ENCODE data around the gene SLC8A2. TPM values are rescaled to one million over a fixed set of nuclear protein-coding genes. Genes with fewer than 3 reads are reported as not detected.

SLC8A2 gene
- total and polyA plus RNA-seq, 9 donors = 0.07 to 1.3 (median 0.39) TPM; not detected in 3

DNA sequence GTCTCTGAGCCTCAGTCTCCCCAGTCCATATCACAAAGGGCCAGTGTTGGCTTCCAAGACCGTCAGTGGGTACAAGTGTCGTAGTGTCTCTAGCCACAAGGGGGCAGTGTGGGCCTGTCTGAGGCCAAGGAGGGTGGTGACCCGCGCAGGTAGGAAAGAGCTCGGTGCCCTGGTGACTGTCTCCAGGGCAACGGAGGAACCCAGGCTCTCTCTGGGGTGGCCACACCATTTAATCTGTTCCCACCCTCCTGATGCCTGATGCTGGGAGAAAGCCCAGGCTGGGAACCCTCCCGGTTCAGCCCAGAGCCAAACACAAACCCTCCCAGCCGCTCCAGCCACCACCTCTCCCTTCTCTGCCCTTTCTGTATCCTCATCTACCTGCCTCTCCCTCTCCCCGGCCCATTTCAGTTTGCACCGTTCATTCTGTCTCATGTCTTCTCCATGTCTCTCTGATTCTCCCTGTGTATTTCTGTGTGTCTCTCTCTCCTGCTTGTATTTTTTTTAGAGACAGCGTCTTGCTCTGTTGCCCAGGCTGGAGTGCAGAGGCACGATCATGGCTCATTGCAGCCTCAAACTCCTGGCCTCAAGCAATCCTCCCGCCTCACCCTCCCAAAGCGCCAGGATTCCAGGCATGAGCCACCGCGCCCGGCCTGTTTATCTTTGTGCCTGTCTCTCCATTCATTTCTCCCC lies 34.8 kb downstream of the SLC8A2 start:
- H3K4me1 ChIP-seq (ENCODE audit: insufficient read depth) = no peaks in the 10 kb centered on the region
- H3K36me3 ChIP-seq = no peaks in the 10 kb centered on the region
- TF ChIP-seq EP300 (IDR thresholded peaks at IDR 0.05) = no peak
- no peak for TF ChIP-seq POLR2A (IDR thresholded peaks at IDR 0.05)
- TF ChIP-seq, protein P1, sequence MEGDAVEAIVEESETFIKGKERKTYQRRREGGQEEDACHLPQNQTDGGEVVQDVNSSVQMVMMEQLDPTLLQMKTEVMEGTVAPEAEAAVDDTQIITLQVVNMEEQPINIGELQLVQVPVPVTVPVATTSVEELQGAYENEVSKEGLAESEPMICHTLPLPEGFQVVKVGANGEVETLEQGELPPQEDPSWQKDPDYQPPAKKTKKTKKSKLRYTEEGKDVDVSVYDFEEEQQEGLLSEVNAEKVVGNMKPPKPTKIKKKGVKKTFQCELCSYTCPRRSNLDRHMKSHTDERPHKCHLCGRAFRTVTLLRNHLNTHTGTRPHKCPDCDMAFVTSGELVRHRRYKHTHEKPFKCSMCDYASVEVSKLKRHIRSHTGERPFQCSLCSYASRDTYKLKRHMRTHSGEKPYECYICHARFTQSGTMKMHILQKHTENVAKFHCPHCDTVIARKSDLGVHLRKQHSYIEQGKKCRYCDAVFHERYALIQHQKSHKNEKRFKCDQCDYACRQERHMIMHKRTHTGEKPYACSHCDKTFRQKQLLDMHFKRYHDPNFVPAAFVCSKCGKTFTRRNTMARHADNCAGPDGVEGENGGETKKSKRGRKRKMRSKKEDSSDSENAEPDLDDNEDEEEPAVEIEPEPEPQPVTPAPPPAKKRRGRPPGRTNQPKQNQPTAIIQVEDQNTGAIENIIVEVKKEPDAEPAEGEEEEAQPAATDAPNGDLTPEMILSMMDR (IDR thresholded peaks at IDR 0.05) = peak; percentile 47 to 73 (median 68)
- H3K27me3 ChIP-seq = no peaks in the 10 kb centered on the region
- no peak overlapping the region for H3K4me3 ChIP-seq
- no peaks in the 10 kb centered on the region for H3K9me3 ChIP-seq
- intact Hi-C loops (cut with DNase I) = loop anchor here (2.0 to 10.0 kb wide), 4 partner anchors 78 to 262 kb away; partner anchors contain the start of gene NAPA (in 2 of the 4)
- no peak overlapping the region for H3K27ac ChIP-seq
- peak; percentile 52 to 75 (median 71) for DNase-seq
- 30 to 32% (median 30%) methylated on average over 17 of the region's 17 CpGs for WGBS, 3 donors

GRCh38 chr19:47435883-47436417 lies 35.7 kb downstream of the SLC8A2 start:
- no peak overlapping the region for H3K4me3 ChIP-seq
- H3K27me3 ChIP-seq = no peaks in the 10 kb centered on the region
- DNase-seq = no peak
- H3K36me3 ChIP-seq = no peaks in the 10 kb centered on the region
- no peaks in the 10 kb centered on the region for H3K9me3 ChIP-seq
- WGBS, 3 donors = 70 to 78% (median 76%) methylated on average over 6 of the region's 6 CpGs
- intact Hi-C loops (cut with DNase I) = loop anchor here (2.0 to 10.0 kb wide), 4 partner anchors 79 to 263 kb away; partner anchors contain the start of gene NAPA (in 2 of the 4)
- TF ChIP-seq, protein P1 (IDR thresholded peaks at IDR 0.05) = no peak
- TF ChIP-seq POLR2A (IDR thresholded peaks at IDR 0.05) (no peak), EP300 (IDR thresholded peaks at IDR 0.05) (no peak)
- no peaks in the 10 kb centered on the region for H3K4me1 ChIP-seq (ENCODE audit: insufficient read depth)
- H3K27ac ChIP-seq = no peak overlapping the region

GRCh38 chr19:47435196-47435595 lies 36.5 kb downstream of the SLC8A2 start:
- no peak overlapping the region for H3K4me3 ChIP-seq
- no peak for DNase-seq
- intact Hi-C loops (cut with DNase I) = loop anchor here (5.0 to 10.0 kb wide), 3 partner anchors 80 to 262 kb away; partner anchors contain the start of gene NAPA (in 2 of the 4)
- H3K36me3 ChIP-seq = no peaks in the 10 kb centered on the region
- H3K27ac ChIP-seq = no peak overlapping the region
- no peaks in the 10 kb centered on the region for H3K9me3 ChIP-seq
- 44 to 53% (median 46%) methylated on average over 16 of the region's 16 CpGs for WGBS, 3 donors
- H3K27me3 ChIP-seq = no peaks in the 10 kb centered on the region
- no peak for TF ChIP-seq POLR2A (IDR thresholded peaks at IDR 0.05)
- H3K4me1 ChIP-seq (ENCODE audit: insufficient read depth) = peaks cover 2% of the 10 kb centered on the region

- H3K27ac ChIP-seq = no peak overlapping the region
- H3K9me3 ChIP-seq = no peaks in the 10 kb centered on the region
- no peaks in the 10 kb centered on the region for H3K36me3 ChIP-seq
- H3K4me3 ChIP-seq = no peak overlapping the region
- peaks cover 6% of the 10 kb centered on the region for H3K4me1 ChIP-seq (ENCODE audit: insufficient read depth)
- WGBS, 3 donors = 67 to 74% (median 72%) methylated on average over 7 of the region's 7 CpGs
- DNase-seq = no peak
- H3K27me3 ChIP-seq = no peaks in the 10 kb centered on the region
- intact Hi-C loops (cut with DNase I) = loop anchor here in 1 of 4 donors (10.0 kb wide), 1 partner anchor 81 kb away; the partner anchor contains the start of gene NAPA
- TF ChIP-seq, protein P1 (IDR thresholded peaks at IDR 0.05) = no peak
- TF ChIP-seq EP300 (IDR thresholded peaks at IDR 0.05) = no peak
- TF ChIP-seq POLR2A (IDR thresholded peaks at IDR 0.05) = no peak
These were observed 37.6 kb downstream of the SLC8A2 start for GRCh38 chr19:47434088-47434487.

Measured in ovary (tissue), 9 donors.